ENCODE results near the gene STAP1.
"Not testable (repeated sequence)": the region's sequence is repeated elsewhere in the genome, so short reads cannot be mapped to it uniquely, and the experiment has no call there.

The STAP1 gene

GRCh38 chr4:67624939-67625338 is 66.4 kb downstream of the STAP1 start:
- no peak for DNase-seq (ENCODE audit: low read depth in 2 of 2)

DNA sequence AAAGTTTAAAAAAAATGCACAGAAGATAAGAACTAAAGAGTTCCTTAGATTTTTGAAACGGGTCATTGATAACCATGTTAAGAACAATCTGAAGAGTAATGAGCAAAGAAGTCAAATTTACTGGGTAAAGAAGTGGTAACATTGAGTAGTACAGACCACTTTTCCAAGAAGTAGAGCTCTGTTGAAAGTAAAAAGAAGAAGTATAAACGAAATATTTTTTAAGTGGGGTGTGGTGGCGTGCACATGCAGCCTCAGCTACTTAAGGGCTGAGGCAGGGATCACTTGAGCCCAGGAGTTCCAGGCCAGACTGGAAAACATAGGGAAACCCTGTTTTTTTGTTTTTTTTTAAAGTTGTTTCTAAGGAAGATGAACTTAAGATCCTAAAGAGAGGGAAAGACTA is 74.0 kb downstream of the STAP1 start:
- DNase-seq (ENCODE audit: low read depth in 2 of 2), result no peak

GRCh38 chr4:67634741-67635140 is 76.2 kb downstream of the STAP1 start:
- no peak for DNase-seq (ENCODE audit: low read depth in 2 of 2)

GRCh38 chr4:67635331-67635730 is 76.8 kb downstream of the STAP1 start:
- no peak for DNase-seq (ENCODE audit: low read depth in 2 of 2)

- not testable (repeated sequence) for DNase-seq (ENCODE audit: low read depth in 2 of 2)
Observed at GRCh38 chr4:67636978-67637377, 78.5 kb downstream of the STAP1 start.

DNA sequence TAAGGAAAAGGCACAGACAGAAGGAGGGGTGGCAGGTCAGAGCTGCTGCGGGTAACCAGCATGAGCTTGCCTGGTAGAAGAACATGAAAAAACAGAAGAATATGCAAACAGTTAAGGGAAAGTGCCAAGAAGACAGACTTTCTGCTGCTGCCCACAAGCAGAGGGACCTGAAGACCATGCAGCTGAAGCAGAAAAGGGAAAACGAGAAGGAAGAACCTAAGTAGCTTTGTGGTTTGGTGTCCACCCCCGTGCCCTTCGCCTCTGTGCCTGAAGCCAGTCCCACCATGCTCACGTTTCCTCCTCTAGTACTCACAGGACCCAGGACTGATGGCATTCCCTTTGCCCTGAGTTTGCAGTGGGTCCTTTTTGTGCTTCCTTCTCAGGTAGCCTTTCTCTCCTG is 79.6 kb downstream of the STAP1 start:
- no peak for DNase-seq (ENCODE audit: low read depth in 2 of 2)

DNA sequence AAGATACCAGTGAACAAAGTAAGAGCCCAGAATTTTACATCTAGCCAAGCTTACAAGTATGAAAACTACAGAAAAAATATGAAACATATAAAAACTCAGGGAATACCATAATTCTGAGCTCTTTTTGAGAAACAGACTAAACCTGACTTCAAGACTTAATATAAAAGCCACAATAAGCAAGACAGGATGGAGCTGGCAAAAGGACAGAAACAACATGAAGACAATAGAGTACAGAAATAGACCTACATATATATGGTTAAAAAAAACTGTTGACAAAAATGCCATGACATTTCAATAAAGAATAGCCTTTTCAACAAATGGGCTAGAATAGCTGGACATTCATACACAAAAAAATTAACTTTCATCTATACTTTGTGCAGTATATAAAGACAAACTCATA is 93.0 kb downstream of the STAP1 start:
- no peak for DNase-seq (ENCODE audit: low read depth in 2 of 2)
